Forelimb muscle (tissue), 1 donor: Measurements from ENCODE around the gene MOBP. TPM values are rescaled to one million over a fixed set of nuclear protein-coding genes. Genes with fewer than 3 reads are reported as not detected.

ENCODE experiments used
- DNase-seq: peaks from one replicate; pipeline ENCODE4 v3.0.0-alpha.2; 2013; ENCODE audit warnings: low read depth
- polyA plus RNA-seq: library from polyadenylated mRNA; unstranded; fragments of 120-200 nt; gene quantifications from one replicate; pipeline ENCODE4 v1.2.1, GENCODE V29; 2013; ENCODE audit not compliant: insufficient read length

The MOBP gene
- polyA plus RNA-seq, 1 donor, result 0.09 TPM

DNA sequence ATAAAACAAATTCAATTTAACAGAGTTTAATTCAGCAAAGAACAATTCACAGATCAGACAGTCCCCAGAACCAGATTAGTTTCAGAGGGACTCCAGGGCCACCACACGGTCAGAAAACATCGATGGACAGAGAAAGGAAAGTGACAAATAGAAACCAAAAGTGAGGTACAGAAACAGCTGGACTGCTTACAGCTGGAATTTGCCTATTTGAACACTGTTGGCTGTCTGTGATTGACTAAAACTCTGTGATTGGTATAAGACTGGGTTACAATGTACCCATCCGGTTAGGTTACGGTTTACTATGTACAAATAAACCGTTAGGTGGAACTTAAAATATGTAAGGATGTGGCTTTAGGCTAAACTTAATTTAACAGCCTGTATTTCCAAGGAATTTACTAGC lies 30.3 kb downstream of the MOBP start:
- no peak for DNase-seq

- DNase-seq, result no peak
Measured at GRCh38 chr3:39499651-39500273, 32.3 kb downstream of the MOBP start.

GRCh38 chr3:39501059-39501458 lies 33.6 kb downstream of the MOBP start:
- no peak for DNase-seq

DNA sequence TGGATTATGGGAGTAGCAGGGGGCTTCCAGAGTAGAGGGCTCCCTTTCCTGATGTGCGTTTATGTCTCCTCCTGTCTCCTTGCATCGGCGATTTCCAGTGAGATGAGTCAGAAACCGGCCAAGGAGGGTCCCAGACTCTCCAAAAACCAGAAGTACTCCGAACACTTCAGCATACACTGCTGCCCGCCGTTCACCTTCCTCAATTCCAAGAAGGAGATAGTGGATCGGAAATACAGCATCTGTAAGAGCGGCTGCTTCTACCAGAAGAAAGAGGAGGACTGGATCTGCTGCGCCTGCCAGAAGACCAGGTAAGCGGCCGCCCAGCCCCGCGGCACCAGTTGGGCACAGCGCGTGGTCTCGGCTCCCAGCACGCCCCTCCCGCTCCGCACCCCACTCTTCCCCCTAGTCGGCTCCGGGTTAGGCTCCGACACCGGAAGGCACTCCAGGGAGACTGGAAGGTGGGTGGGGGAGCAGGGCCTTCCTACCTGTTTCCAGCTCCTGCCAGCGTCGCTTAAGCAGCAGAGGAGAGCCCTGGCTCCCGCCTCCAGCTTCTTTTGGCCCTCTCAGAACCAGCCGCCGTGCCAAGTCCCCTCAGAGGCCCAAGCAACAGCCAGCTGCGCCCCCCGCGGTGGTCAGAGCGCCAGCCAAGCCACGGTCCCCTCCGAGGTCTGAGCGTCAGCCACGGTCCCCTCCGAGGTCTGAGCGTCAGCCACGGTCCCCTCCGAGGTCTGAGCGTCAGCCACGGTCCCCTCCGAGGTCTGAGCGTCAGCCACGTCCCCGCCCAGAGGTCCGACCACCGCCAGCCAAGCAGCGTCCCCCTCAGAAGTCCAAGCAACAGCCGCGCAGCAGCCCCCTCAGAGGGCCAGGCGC lies 34.7 kb downstream of the MOBP start:
- no peak for DNase-seq

GRCh38 chr3:39502838-39503145 lies 35.3 kb downstream of the MOBP start:
- DNase-seq, result no peak

DNA sequence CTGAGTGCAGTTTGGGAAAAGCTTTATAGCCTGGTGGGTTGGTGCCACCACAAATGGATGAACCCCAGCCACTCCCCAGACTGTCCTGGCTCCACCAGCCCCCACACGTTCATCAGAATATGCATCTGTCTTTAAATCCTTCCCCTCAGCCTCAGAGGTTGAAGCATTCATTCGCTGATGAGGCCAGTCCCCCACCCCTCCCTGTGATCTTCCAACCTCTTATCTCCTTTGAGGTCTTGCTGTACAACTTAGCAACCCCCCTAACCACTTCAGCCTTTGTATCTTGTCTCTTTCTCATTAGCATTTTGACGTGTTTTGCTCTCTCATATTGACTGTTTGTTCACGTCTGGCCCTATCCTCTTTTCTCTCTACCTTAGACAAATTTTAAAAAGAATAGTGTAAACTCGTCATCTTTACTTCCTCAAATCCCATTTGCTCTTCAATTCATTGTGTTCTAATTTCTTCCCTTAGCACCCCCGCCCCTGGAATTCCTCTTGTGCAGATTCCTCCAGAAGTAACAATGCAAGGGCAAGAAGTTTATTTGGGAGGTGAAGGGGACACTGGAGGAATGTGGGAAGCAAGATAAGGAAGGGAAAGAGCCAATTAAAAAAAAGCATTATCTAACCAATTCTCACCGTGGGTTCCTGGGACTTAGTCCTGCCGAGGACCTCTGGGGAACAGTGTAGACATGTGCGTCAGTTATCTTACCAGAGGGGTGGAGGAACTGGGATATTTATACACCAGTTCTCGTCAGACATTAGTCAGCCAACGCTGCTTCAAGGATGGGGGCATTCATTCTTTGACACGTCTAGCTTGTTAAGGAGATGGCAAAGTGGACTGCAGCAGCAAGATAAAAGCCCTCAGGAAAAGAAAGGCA lies 38.6 kb downstream of the MOBP start:
- no peak for DNase-seq

DNA sequence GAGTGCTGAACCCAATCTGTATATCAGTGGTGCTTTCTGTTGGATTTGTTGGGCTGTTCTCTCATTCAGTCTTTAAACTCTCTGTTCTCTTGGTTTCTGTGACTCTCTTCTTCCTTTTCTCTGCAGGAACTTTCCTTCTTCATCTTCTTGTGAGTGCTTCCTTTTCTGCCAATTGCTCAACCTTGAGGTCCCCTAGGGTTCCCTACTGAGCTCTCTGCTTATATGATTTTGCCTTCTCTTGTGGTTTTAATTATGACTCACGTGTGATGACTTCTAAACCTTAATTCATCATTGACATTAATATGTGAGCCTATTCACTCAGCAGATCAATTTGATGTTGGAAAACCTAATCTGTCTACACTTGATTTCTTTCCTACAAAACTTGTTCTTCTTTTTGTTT lies 39.4 kb downstream of the MOBP start:
- DNase-seq, result no peak

DNA sequence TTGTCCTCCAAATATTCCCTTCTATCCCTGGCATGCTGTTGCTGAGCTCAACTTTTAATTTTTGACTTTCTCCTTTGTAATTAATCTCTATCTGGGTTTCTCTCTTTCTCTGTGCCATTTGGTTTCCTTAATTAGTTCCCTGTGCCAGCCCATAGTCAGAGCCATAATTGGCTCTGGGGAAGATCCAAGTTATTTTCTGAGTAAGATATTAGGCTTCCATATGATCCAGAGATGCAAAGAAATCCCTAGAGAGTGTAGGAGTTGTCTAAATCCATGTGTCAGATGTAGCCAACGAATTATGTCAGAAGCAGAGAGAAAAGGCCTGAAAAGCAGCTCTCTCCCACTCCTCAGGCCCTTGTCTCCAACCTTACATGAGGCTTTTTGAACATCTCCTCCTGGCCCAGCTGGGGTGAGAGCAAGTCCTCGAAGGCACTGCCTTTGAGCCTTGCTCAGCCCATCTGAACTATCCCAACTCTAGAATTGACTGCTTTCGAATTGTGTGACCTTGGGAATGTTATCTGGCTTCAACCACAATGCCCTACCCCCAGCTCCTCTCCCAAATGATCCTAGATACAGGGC lies 46.4 kb downstream of the MOBP start:
- DNase-seq, result no peak

- DNase-seq, result no peak
Measured at GRCh38 chr3:39515681-39516441, 48.4 kb downstream of the MOBP start.

DNA sequence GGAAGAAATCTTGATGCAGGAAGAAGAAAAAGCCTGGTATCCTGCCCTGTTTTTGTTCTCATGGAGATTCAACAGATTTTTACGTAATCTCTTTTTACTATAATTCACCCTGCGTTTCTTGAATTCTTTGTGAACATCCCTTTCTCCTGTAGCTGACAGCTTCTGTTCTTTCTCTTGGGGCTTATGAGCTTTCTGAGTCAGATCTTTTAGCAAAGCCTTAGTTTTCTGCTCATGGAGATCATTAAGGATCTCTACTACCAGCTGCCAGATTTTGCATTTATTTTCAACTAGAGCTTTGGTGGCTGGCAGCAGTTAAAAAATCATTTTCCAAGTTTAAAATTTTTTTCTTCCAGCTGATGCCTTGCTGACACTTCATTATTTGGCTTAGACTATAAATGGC lies 51.6 kb downstream of the MOBP start:
- DNase-seq, result no peak

GRCh38 chr3:39519554-39520288 lies 52.2 kb downstream of the MOBP start:
- no peak for DNase-seq

GRCh38 chr3:39521456-39521855 lies 54.0 kb downstream of the MOBP start:
- DNase-seq, result no peak

DNA sequence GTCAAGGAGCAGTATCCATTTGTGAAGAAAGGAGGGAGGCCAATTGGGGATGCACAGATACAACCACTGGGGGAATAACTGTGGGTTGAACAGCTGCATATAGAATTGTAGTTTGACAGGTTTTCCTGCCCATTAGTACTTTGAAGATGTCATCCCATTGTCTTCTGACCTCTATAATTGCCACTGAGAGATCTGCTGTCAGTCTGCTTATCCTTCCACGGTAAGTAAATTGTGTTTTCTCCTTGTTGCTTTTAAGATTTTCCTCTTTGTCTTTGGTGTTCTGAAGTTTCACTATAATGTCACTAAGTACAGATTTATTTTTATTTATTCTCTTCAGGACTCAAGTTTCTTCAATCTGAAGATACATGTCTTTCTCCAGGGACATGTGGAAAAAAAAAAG lies 56.6 kb downstream of the MOBP start:
- DNase-seq, result no peak

DNA sequence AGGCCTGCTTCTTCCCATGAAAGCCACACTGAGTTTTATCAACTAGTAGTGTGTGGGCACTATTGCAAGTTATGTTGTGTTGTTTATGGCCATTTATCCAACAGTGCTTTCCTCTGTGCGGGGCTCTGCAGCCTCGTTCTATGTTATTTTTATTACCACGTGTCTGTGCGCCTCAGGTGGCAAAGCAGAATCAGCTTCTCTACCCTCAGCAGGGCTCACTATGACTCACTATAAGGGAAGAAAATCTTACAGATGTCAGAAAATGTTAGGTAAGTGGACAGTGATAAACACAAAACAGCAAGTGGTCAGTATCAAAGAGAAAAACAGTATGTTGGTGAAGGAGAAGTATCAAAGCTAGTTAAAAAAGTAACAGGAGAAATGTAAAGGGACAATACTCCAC lies 61.4 kb downstream of the MOBP start:
- no peak for DNase-seq

DNA sequence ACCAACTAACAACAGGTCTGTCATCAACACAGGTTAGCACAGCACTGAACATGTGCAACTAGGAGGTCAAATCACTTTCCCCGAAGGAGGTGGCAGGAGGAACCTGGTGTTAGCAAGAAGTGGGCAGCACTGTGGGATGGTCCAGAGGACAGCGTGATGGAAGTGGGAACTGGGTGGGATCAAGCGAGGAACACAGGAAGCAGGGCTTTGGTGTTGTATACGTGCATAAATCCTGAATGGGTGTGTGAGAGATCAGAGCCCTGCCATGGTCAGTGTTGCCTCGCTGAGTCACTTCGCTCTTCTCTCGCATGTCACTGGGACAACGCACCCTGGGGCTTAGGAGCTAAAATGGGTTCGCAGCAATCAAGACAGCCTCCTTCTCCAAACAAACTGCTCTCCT lies 62.1 kb downstream of the MOBP start:
- no peak for DNase-seq

GRCh38 chr3:39531066-39531465 lies 63.6 kb downstream of the MOBP start:
- no peak for DNase-seq

DNA sequence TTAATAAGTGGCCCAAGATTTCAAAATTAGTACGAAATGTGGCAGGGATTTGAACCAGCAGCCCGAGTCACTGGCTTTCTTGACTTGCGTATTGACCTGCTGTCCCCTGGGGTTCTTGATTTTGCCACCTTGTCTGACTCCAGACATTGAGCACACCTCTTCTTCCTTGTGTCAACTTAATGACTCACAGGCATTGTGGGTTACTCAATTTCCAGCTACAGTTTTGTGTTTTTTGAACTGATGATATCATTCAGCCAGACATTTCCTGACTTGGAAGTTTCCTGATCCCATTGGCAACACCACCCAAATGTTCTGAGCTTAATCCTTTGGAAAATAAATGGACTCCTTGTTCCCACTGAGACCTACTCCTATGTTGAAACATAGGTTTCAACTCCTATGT lies 64.2 kb downstream of the MOBP start:
- no peak for DNase-seq

GRCh38 chr3:39532777-39533176 lies 65.3 kb downstream of the MOBP start:
- DNase-seq, result no peak

DNA sequence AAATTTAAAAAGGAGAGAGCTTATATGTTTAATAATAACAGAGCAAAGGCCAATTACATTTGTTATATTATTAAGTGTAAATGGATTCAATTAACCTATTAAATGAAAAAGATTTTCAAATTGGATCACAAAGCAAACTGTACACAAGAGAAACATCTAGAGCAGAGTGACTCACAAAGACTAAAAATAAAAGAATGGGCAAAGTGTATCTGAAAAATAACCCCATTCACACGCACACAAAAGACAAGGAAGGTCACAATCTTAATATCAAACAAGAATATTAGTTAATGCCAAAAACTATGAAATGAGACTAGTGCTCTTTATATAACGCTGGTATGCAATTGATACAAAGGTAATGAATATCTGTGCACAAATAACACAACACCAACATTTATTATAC lies 65.7 kb downstream of the MOBP start:
- no peak for DNase-seq

DNA sequence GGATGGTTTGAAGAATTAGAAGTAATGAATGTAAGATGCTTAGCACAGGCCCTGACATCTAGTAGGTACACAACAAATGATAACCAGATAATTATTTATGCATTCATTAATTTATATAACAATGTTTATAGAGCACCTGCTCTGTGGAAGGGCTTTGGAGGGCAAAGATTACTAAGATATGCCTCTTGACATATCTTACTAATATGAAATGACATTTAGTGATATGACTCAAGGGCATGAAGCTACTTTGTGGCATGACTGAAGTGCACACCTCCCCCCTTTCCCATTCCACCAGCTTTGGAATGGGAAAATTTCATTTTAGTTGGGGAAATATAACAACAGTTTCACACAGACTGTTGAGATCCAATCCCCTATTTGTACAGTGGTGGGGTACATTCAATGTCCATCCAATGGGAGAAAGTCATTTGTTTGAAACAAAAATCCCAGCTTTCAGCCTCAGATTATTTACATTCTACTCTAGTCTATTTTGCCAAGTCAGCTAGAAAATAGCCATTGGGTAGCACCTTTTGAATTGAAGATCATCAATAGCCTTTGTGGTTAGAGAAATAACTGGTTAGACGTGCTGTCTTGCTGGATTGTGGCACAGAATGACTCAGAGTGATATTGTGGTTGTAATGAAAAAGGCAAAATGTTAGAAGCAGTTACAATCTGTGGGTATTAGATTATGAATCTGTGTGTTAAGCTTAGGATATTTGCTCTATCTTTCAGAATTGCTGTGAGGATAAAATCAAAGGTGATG lies 72.9 kb downstream of the MOBP start:
- DNase-seq, result no peak
